Activated naive CD8-positive, alpha-beta T cell treated with anti-CD3 and anti-CD28 coated beads for 36 hours (primary cell): ENCODE data around the gene THBD. TPM values are rescaled to one million over a fixed set of nuclear protein-coding genes. Genes with fewer than 3 reads are reported as not detected.

Experiments used
- DNase-seq: peaks from one replicate; pipeline ENCODE4 v3.0.0; 2021
- H3K27ac Mint-ChIP-seq: one replicate; pipeline ENCODE4 v1.8.0; 2022; ENCODE audit warnings: mild to moderate bottlenecking, moderate library complexity, mixed read lengths
- H3K27me3 Mint-ChIP-seq: one replicate; pipeline ENCODE4 v1.8.0; 2022; ENCODE audit warnings: mild to moderate bottlenecking, mixed read lengths
- H3K36me3 Mint-ChIP-seq: one replicate; pipeline ENCODE4 v1.8.0; 2021; ENCODE audit warnings: mild to moderate bottlenecking, mixed read lengths
- H3K4me1 Mint-ChIP-seq: one replicate; pipeline ENCODE4 v1.8.0; 2021; ENCODE audit warnings: mixed read lengths
- H3K4me3 Mint-ChIP-seq: one replicate; pipeline ENCODE4 v1.8.0; 2022; ENCODE audit warnings: mild to moderate bottlenecking, moderate library complexity, mixed read lengths
- H3K9me3 Mint-ChIP-seq: one replicate; pipeline ENCODE4 v1.8.0; 2022; ENCODE audit warnings: mixed read lengths
- total RNA-seq, 2 experiments: library from RNA; stranded (reverse); gene quantifications; one replicate each; pipeline ENCODE4 v1.2.3, GENCODE V29; 2021

The THBD gene
- total RNA-seq, 2 experiments from 2014 or later: not detected

DNA sequence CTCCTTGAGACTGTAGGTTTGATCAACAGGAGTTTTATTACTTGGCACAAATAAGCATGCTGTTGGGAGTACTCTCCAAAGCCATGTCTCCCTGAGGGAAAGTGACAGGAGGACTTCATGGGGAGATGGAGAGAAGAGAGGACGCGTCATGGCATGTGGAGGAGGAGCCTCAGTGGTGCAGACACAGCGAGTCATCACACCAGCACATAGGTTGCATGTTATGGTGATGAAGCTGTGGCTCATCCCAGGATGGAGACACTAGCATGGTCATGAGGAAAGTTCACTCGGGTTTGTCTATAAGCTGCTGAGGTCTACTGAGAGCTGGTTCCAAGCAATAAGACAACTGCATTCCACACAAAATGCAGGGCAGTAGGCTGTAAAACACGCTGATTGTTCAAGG is 27.5 kb downstream of the THBD start:
- Mint-ChIP-seq H3K4me1 (no peaks in the 10 kb centered on the region), H3K36me3 (no peaks in the 10 kb centered on the region), H3K9me3 (no peaks in the 10 kb centered on the region), H3K27ac (no peak overlapping the region), H3K27me3 (no peaks in the 10 kb centered on the region), H3K4me3 (no peak overlapping the region)
- no peak for DNase-seq

DNA sequence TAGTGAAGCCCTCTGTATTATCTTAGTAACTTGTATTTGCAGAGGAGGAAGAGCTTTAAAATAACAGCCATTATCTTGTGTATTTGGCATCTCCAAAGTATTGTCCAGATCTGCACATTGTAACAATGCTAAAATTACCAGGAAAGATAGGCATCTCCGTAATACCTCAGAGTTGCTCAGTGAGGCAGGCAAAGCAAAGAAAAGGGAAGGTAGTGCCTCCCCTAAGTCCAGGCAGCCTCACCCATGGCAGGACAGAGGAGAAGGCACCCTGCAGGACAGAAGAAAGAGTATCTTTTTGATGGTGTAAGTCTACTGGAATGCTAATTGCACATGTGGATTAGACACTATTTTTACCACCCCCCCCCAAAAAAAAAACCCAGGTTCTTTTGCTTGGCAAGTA is 27.9 kb downstream of the THBD start:
- Mint-ChIP-seq H3K36me3 (no peaks in the 10 kb centered on the region), H3K4me1 (no peaks in the 10 kb centered on the region), H3K27ac (no peak overlapping the region), H3K4me3 (no peak overlapping the region), H3K9me3 (no peaks in the 10 kb centered on the region), H3K27me3 (no peaks in the 10 kb centered on the region)
- DNase-seq: no peak

DNA sequence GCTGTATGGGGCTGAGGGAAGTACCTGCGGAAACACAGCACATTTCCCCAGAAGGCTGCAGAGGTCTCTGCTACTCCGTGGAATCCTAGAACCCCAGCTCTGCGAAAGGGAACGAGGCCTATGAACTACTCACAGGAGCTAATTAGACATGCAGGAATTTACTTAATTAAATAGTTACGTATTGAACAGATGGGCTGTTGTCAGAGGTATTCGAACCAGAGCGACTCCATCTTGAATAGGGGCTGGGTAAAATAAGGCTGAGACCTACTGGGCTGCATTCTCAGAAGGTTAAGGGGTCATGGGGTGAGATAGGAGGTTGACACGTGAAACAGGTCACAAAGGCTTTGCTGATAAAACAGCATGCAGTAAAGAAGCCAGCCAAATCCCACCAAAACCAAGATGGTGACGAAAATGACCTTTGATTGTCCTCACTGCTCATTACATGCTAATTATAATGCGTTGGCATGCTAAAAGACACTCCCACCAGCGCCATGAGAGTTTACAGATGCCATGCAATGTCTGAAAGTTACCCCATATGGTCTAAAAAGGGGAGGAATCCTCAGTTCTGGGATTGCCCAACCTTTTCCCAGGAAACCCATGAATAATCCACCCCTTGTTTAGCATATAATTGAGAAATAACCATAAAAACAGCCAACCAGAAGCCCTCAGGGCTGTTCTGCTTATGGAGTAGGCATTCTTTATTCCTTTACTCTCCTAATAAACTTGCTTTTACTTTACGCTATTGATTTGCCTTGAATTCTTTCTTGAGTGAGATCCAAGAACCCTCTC is 29.0 kb downstream of the THBD start:
- H3K9me3 Mint-ChIP-seq: no peaks in the 10 kb centered on the region
- H3K4me1 Mint-ChIP-seq: no peaks in the 10 kb centered on the region
- no peak overlapping the region for H3K27ac Mint-ChIP-seq
- H3K36me3 Mint-ChIP-seq: no peaks in the 10 kb centered on the region
- H3K4me3 Mint-ChIP-seq: no peak overlapping the region
- DNase-seq: no peak
- H3K27me3 Mint-ChIP-seq: no peaks in the 10 kb centered on the region

DNA sequence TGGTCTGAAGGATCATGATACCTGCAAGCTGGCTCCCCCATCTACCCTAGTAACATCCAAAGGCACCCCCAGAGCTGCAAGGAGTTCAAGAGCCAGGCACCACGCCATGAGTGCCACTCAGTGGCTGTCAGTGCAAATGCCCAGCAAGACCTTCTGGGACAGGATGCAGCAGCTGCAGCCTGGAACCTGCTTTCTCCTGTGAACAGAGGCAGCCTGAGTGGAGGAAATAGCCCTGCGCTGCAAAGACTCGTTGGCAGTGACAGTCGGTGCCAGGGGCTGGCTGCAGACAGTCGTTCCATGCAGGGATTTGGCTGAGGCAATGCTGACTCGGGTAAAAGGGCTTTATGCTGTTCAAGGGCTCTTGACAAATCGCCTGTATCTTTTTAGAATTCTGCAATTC is 30.1 kb downstream of the THBD start:
- H3K4me3 Mint-ChIP-seq: no peak overlapping the region
- no peaks in the 10 kb centered on the region for H3K36me3 Mint-ChIP-seq
- H3K9me3 Mint-ChIP-seq: no peaks in the 10 kb centered on the region
- no peaks in the 10 kb centered on the region for H3K4me1 Mint-ChIP-seq
- H3K27ac Mint-ChIP-seq: no peak overlapping the region
- no peak for DNase-seq
- H3K27me3 Mint-ChIP-seq: no peaks in the 10 kb centered on the region

DNA sequence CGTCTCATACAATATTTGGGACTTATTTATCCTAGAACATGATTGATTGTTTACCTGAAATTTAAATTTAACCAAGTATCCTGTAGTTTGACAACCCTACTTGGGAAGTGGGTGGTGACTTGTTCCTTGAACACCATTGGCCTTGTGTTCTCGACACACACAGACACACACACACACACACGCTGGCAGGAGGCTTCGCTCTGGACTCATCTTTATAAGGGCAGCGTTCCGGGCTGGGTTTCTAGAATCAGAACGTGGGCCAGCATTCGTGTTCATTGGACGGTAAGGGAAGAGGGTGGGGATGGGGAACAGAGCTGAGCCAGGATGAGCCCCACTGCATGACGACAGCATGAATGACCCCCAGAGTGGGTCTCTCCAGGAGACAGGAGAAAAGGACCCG is 30.5 kb downstream of the THBD start:
- no peak for DNase-seq
- no peak overlapping the region for H3K4me3 Mint-ChIP-seq
- H3K9me3 Mint-ChIP-seq: no peaks in the 10 kb centered on the region
- H3K36me3 Mint-ChIP-seq: no peaks in the 10 kb centered on the region
- H3K27ac Mint-ChIP-seq: no peak overlapping the region
- H3K27me3 Mint-ChIP-seq: no peaks in the 10 kb centered on the region
- no peaks in the 10 kb centered on the region for H3K4me1 Mint-ChIP-seq

DNA sequence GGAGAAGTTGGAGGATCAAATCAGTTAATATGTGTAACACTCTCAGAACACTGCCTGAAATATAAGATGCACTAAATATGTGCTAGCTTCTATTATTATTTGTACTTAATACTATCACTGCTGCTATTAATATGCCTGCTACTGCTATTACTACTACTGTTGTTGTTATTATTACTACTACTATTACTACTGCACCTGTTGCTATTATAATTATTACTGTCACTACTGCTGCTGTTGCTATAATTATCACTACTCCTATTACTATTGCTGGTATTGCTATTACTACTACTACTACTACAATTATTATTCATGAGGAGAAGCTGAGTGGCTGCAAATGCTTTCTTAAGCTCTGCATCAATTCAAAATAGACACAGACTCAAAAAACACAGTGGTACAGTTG is 31.0 kb downstream of the THBD start:
- H3K4me3 Mint-ChIP-seq: no peak overlapping the region
- H3K27ac Mint-ChIP-seq: no peak overlapping the region
- no peaks in the 10 kb centered on the region for H3K36me3 Mint-ChIP-seq
- H3K27me3 Mint-ChIP-seq: no peaks in the 10 kb centered on the region
- no peaks in the 10 kb centered on the region for H3K4me1 Mint-ChIP-seq
- H3K9me3 Mint-ChIP-seq: no peaks in the 10 kb centered on the region
- no peak for DNase-seq

DNA sequence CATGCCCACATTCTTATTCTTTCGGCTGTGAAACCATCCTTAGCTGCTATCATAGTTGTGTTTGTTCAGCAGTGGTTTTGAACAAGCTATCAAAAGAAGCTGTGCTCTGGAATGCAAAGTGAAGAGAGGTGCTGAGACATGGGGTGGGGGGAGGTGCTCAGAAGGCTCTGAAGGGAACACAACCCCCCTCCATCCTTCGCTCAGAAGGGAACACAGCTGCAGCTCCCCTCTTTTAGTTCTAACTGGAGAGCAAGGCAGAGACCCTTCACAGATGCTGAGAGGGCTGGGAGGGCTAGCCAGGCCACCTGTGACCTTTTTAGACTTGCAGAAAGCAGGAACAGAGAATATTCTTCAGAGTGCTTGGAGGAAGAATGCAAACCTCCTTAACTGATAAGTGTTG is 32.0 kb downstream of the THBD start:
- Mint-ChIP-seq H3K9me3 (no peaks in the 10 kb centered on the region), H3K27me3 (no peaks in the 10 kb centered on the region), H3K36me3 (no peaks in the 10 kb centered on the region), H3K4me3 (no peak overlapping the region), H3K27ac (no peak overlapping the region), H3K4me1 (no peaks in the 10 kb centered on the region)
- no peak for DNase-seq

DNA sequence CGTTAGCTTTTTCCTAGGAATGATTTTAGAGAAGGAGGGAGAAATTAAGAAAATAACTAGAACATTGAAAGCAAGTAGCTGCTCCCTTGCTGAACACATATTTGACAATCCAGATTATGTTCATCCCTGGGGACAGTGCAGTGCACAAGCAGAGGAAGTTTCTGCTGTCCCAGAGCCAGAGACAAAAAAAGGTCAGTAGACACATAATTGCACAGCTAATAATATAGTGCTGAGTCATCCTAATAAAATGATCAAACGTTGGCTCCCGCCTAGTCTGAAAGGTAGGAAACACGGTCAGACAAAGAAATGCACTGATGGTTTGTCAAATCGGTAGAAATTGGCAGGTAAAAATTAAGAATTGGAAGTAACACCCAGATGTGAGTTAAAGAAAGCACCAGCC is 36.0 kb downstream of the THBD start:
- Mint-ChIP-seq H3K4me3 (no peak overlapping the region), H3K27me3 (no peaks in the 10 kb centered on the region), H3K4me1 (no peaks in the 10 kb centered on the region), H3K27ac (no peak overlapping the region), H3K36me3 (no peaks in the 10 kb centered on the region), H3K9me3 (no peaks in the 10 kb centered on the region)
- DNase-seq: no peak

DNA sequence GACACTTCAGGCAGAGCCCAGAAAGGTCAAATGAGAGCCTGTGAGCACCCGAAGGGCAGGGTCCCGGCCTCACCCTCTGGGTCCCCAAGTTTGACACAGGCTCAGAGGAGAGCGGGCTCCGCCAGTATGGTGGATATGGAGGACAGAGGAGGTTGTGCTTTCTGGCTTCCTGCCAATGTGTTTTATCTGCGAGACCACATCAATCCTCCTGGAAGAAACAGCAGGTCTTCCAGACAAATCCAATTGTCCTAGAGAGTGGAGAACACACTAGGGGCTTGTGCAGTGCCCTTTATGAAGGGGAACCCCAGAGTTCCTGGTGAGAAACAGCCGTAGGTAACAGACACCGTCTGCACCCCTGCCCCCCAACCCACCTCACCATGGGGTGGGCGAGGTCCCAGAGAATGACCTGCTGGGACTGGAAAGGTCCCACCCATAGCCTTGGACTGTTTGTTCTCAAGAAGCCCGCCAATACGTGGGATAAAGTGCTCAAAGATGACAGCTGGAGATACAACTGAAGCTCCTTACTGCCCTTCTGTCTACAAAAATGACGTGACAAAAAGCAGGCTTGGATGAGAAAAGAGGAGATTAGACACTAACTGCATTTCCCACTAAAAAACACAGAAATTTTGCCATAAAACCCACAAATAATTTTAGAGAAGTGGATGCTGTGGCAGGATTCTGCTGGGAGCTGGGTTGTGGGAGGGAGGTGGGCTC is 38.3 kb downstream of the THBD start:
- Mint-ChIP-seq H3K4me3 (no peak overlapping the region), H3K36me3 (no peaks in the 10 kb centered on the region), H3K27ac (no peak overlapping the region), H3K4me1 (no peaks in the 10 kb centered on the region), H3K9me3 (no peaks in the 10 kb centered on the region), H3K27me3 (no peaks in the 10 kb centered on the region)
- DNase-seq: no peak

DNA sequence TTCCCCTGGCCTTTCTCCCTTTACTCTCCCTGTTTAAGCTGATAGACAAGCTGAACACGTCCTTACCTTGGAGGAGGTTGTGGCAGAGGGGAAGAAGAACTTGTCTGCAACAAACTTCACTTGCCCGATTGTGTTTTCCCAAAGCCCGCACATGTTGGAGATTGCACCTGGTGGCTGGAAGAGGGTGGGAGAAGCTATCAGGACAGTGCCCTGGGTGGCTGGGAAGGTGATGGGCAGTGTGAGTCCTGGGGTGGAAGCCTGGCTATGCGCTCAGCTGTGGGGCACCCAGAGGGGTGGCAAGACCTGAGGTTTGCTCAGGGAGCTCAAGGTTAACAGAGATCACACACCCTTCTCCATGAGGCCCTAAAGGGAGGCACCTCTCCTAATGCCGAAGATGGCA is 39.4 kb downstream of the THBD start:
- Mint-ChIP-seq H3K36me3 (no peaks in the 10 kb centered on the region), H3K4me1 (no peaks in the 10 kb centered on the region), H3K9me3 (no peaks in the 10 kb centered on the region), H3K4me3 (no peak overlapping the region), H3K27me3 (no peaks in the 10 kb centered on the region), H3K27ac (no peak overlapping the region)
- DNase-seq: no peak

DNA sequence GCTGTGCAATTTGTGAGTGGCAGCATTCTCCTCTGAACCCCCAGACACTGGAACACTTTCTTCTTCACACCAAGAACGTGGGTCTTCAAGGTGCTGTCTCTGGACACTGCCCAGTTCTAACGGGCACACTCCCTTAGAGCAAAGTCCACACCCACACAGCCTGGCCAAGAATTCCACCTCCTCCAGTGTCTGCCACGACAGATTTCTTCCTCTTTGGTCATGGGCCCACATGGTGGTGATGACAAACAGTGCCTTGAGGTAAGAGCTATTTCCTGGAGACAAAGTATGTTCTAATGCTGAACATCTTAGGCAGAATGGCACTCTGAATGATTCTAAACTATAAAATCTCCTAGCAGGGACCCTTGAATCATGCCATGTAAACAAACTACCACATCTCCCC is 39.8 kb downstream of the THBD start:
- DNase-seq: no peak
- H3K27me3 Mint-ChIP-seq: no peaks in the 10 kb centered on the region
- H3K36me3 Mint-ChIP-seq: no peaks in the 10 kb centered on the region
- H3K4me3 Mint-ChIP-seq: no peak overlapping the region
- no peaks in the 10 kb centered on the region for H3K4me1 Mint-ChIP-seq
- H3K27ac Mint-ChIP-seq: no peak overlapping the region
- no peaks in the 10 kb centered on the region for H3K9me3 Mint-ChIP-seq

DNA sequence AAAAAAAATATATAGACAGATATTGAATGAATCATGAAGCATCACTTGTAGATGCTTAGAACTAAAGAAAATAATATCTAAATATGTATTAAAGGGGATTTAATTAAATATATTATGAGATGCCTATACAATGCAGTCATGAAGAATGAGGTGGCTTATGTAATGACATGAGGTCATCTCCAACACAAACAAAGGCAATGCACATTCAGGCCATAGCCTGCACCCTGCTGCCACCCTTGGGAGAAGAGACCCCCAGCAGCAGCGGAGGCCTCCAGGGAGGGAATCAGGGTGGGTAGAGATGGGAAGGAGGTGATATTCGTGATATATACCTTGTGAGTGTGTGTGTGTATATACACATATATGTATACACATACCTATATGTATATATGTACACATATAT is 40.8 kb downstream of the THBD start:
- Mint-ChIP-seq H3K27me3 (no peaks in the 10 kb centered on the region), H3K4me1 (no peaks in the 10 kb centered on the region), H3K9me3 (no peaks in the 10 kb centered on the region), H3K4me3 (no peak overlapping the region), H3K36me3 (no peaks in the 10 kb centered on the region), H3K27ac (no peak overlapping the region)
- no peak for DNase-seq

DNA sequence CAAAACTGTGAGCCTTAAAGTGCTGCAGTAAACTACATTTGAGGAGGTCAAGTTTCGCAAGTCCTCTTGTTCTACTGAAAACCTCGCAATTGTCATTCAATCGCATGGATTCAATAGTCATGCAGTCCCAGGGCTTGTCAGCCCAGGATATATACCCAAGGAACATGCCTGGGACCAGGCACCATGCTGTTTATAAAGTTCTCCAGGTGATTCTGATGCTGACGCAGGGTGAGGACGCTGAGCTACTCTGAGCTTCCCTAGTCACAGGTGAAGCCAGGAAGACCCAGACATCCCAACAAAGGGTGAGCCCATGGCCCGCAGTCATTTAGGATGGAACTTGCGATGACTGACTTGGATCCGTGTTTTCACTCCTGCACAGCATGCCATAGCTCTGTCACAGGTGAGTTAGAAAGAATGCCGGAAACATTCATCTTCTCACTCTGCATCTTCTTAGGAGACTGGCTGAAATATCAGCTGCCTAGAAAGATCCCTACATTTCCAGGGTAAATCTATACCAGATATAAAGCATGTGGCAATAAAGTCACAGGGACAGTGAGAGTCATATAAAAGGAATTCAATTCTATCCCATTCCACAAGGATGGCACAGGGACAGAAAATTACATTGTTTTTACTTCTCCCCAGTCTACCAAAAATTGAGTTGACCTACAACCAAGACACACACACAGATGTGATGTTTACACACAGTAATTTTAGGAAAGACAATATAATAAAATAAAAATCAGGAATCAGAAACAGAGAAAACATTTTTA is 41.4 kb downstream of the THBD start:
- no peaks in the 10 kb centered on the region for H3K27me3 Mint-ChIP-seq
- no peak overlapping the region for H3K27ac Mint-ChIP-seq

DNA sequence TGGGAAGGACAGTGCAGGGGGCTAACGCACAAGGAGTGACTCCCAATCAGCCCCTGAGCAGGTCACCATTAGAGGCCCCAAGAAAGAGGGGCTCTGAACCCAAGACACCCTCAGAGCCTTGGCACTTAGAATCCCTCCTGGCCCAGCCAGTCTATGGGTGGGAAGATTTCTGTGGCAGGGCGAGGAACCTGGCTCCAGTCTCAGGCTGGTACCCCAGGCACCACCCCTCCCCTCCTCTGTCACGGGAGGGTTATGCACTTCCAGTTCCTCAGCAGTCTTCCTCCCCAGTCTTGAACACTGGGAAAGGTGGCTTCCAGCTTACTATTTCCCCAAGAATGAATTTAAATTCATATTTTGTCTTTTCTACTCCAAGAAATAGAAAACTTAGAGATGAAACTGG is 42.0 kb downstream of the THBD start:
- no peak for DNase-seq
- H3K36me3 Mint-ChIP-seq: no peaks in the 10 kb centered on the region
- H3K27ac Mint-ChIP-seq: no peak overlapping the region
- H3K27me3 Mint-ChIP-seq: no peaks in the 10 kb centered on the region
- H3K9me3 Mint-ChIP-seq: no peaks in the 10 kb centered on the region
- no peaks in the 10 kb centered on the region for H3K4me1 Mint-ChIP-seq
- no peak overlapping the region for H3K4me3 Mint-ChIP-seq

More for the DNA sequence above, 41.4 kb downstream of the THBD start:
- DNase-seq: no peak
- no peaks in the 10 kb centered on the region for H3K36me3 Mint-ChIP-seq
- H3K9me3 Mint-ChIP-seq: no peaks in the 10 kb centered on the region
- no peaks in the 10 kb centered on the region for H3K4me1 Mint-ChIP-seq
- no peak overlapping the region for H3K4me3 Mint-ChIP-seq

DNA sequence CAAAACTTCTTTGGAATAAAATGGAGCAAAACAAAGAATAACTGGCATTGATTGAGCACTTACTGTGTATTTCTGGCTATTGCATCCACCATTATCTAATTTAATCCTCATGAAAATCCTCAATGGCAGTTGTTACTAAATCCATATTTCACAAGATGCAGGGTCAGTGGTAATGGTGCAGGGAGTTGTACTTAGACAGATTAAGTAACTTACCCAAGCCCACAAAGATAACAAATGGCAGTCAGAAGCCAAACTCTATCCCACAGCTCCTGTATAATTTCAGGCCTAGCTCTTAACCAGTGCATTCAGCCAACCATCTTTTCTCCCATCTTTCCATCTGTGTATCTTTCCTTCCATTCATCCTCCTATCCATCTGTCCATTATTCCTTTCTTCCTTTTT is 43.7 kb downstream of the THBD start:
- Mint-ChIP-seq H3K4me3 (no peak overlapping the region), H3K27me3 (no peaks in the 10 kb centered on the region), H3K27ac (no peak overlapping the region), H3K9me3 (no peaks in the 10 kb centered on the region), H3K36me3 (no peaks in the 10 kb centered on the region), H3K4me1 (no peaks in the 10 kb centered on the region)
- DNase-seq: no peak
